Measurements from ENCODE around the gene LMOD3.
A peak's percentile ranks its signal among the peaks of the same experiment; 100 is the strongest.

The LMOD3 gene

GRCh38 chr3:69121513-69121912, 882 bp downstream of the LMOD3 start:
- no peak for DNase-seq

- DNase-seq: peak; percentile 74
Measured at GRCh38 chr3:69120879-69121464, 1.4 kb downstream of the LMOD3 start.

- no peak for DNase-seq
Measured at GRCh38 chr3:69119681-69120080, 2.7 kb downstream of the LMOD3 start.

GRCh38 chr3:69119138-69119537, 3.3 kb downstream of the LMOD3 start:
- no peak for DNase-seq

- DNase-seq: no peak
Measured at GRCh38 chr3:69118555-69118954, 3.8 kb downstream of the LMOD3 start.

GRCh38 chr3:69116897-69117296, 5.5 kb downstream of the LMOD3 start:
- DNase-seq: no peak

GRCh38 chr3:69116162-69116561, 6.2 kb downstream of the LMOD3 start:
- no peak for DNase-seq

- DNase-seq: no peak
Measured at GRCh38 chr3:69115731-69116130, 6.7 kb downstream of the LMOD3 start.

- DNase-seq: no peak
Measured at GRCh38 chr3:69113536-69113935, 8.9 kb downstream of the LMOD3 start.

GRCh38 chr3:69110941-69111546, 11.4 kb downstream of the LMOD3 start:
- DNase-seq: no peak

GRCh38 chr3:69108811-69109210, 13.6 kb downstream of the LMOD3 start:
- DNase-seq: no peak

- DNase-seq: no peak
Measured at GRCh38 chr3:69107841-69108240, 14.6 kb downstream of the LMOD3 start.

- DNase-seq: no peak
Measured at GRCh38 chr3:69105320-69105719, 17.1 kb downstream of the LMOD3 start.

GRCh38 chr3:69104586-69104985, 17.8 kb downstream of the LMOD3 start:
- DNase-seq: no peak

GRCh38 chr3:69103123-69103522, 19.3 kb downstream of the LMOD3 start:
- no peak for DNase-seq

GRCh38 chr3:69102384-69102783, 20.0 kb downstream of the LMOD3 start:
- no peak for DNase-seq

- DNase-seq: no peak
Measured at GRCh38 chr3:69099576-69099975, 22.8 kb downstream of the LMOD3 start.

- DNase-seq: no peak
Measured at GRCh38 chr3:69097407-69098086, 24.8 kb downstream of the LMOD3 start.

- DNase-seq: no peak
Measured at GRCh38 chr3:69096299-69096698, 26.1 kb downstream of the LMOD3 start.

GRCh38 chr3:69095636-69096035, 26.8 kb downstream of the LMOD3 start:
- DNase-seq: no peak

- DNase-seq: no peak
Measured at GRCh38 chr3:69094467-69095205, 27.8 kb downstream of the LMOD3 start.

GRCh38 chr3:69092030-69092516, 30.3 kb downstream of the LMOD3 start:
- DNase-seq: no peak

GRCh38 chr3:69091389-69092029, 30.9 kb downstream of the LMOD3 start:
- DNase-seq: no peak

All from effector CD4-positive, alpha-beta T cell (primary cell).